Fibroblast of upper back skin (primary cell): ENCODE results near the gene LY6G5B.

Source experiments
- DNase-seq: peaks from one replicate; pipeline ENCODE4 v3.0.0-alpha.2; 2013

LY6G5B gene

DNA sequence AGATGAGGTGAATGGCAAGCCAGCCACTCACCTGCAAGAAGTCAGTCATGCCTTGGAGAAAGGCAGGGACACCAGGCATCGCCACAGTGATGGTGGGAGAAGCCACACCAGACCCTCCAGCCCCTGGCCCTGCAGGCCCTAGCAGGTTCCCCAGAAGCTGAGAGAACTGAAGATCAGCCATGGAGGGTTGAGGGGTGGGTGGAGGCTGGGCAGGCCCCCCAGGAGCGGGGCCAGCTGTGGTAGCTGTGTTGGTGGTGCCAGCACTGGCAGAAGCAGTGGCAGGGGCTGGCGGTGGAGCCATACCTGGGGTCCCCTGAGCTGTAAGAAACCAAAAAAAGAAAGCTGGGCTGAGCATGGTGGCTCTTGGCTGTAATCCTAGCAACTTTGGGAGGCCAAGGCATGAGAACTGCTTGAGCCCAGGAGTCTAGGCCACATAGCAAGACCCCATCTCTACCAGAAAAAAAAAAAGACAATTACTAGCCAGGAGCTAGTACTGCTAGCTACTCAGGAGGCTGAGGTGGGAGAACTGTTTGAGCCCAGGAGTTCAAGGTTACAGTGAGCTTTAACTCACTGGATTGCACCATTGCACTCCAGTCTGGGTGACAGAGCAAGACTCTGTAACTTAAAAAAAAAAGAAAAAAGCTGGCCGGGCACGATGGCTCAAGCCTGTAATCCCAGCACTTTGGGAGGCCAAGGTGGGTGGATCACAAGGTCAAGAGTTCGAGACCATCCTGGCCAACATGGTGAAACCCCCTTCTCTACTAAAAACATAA lies 26.8 kb upstream of the LY6G5B start:
- DNase-seq = no peak

DNA sequence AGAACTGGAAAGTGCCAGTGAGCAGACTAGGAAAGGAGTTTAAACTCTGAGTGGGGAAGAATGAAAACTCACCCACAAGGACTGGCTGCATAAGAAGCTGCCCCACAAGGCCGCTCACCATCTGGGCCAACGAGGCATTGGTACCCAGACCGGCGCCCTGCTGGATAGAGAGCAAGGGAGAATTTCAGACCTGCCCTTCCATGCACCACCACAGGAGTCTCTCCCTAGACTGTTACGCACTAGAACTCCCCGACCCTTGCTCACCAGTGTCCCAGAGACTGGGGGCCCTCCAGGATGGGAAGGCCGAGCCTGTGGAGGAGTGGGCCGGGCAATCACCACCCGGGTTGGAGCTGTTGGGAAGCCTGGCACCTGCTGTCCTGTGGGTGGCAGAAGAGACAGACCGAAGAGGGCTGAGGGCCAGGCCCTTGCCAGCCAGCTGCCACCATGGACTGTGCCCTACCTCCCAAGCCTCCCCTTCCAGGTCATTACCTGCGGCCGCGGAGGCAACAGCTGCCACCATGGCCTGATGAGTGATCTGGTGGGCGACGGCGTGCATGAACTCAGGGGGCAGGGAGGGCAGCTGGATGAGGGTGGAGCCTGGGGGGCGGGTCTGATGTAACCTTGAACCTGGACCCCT lies 25.8 kb upstream of the LY6G5B start:
- DNase-seq = no peak

DNA sequence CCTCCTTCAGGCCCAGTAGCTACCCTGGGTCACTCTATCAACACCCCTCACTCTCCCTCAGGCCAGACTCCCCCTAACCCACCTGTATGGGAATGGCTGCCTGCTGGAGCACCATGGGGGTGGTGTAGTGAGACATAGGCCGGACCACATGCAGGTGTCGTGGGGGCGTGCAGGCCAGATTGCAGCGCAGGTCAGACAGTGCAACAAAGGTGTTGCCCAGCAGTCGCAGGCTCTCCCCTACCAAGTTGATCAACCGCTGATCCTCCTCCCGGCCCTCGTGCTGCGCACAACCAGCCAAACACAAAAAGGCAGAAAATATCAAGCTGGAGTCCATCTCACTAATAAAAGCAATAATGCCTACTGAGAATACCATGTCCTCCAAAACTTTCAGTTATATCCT lies 24.5 kb upstream of the LY6G5B start:
- DNase-seq = no peak

DNA sequence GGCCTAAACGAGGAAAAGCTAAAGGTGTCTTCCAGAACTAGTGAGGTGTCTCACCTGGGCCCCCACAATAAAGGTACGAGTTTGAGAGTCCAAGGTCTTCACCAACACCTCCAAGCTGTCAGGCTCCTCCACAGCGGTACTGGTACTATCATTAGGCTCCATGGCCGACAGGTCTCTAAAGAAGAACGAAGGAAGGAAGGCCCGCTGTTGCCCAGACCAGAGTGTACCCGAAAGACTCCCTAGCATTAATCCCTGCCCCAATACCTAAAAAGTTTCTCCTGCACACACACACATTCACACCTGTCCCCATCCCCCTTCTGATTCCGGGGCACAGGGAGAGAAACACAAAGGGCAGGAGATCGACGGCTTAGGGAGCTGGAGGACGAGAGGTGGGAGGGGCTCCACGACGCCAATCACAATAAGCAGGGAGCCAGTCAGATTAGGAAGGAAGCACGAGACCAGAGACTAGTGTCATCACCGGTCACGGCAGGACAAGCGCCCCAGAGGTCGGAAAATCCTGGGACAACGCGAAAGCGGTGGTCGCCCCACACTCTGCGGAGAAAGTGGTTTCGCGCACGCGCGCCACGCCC lies 18.1 kb upstream of the LY6G5B start:
- DNase-seq = peak; percentile 57

DNA sequence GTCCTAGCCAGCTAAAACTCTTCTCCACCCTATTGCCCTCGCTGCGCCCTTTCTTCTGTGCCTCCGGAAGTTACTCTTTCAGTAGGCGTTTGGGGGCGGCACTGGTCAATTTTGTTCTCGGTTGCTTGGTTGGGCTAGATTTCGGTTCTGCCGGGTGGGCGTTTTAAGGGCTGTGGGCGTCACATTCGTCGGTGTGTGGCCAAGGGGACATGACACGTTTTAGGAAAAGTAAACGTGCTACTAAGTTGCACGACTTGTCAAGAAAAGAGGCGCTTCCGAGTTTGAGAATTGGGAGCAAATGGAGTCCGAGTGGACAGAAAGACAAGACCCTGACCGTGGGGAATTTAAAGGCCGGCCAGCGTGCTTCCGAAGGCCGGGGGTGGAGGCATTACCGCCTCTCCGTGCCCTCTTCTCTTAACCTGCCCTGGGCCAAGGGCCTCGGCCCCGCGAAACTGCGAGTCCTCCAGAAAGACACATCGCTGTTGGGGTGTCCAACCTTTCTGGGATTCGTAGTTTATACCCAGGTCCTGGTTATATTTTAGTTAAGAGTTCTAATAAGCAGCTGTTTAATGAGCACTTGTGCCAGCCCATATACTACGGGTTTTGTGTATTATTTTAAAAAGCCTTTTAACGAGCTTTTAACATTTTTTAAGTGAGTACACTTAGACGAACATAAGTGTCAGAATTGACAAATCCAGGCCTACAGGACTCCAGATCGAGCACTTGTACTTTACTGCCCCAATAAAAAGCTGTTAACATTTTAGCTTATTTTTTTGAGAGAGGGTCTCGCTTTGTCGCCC lies 16.7 kb upstream of the LY6G5B start:
- DNase-seq = peak; percentile 93

DNA sequence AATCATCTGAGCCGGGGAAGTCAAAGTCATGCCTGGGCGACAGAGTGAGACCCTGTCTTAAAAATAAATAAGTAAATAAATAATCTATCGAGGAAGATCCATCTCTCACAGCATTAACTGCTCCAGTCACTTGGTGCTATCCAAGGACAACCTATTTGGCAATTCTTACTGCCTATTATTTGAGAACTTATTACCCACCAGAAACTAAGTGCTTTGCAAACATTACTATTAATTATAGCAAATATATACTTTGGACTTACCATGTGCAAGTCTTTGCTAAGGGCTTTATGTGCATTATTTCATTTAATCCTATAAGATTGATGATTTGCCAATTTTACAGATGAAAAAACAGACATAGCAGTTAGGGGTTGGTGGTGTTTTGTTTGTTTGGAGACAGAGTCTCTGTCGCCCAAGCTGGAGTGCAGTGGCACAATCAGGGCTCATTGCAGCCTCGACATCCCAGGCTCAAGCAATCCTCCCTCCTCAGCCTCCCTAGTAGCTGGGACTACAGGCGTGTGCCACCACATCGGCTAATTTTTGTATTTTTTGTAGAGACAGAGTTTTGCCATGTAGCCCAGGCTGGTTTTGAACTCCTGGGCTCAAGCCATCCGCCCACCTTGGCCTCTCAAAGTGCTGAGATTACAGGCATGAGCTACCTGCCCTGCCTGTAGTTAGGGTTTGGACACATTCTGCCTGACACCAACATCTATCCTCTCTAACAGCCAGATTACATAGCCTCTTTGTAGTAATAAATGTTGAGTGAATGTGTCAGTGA lies 15.0 kb upstream of the LY6G5B start:
- no peak for DNase-seq

DNA sequence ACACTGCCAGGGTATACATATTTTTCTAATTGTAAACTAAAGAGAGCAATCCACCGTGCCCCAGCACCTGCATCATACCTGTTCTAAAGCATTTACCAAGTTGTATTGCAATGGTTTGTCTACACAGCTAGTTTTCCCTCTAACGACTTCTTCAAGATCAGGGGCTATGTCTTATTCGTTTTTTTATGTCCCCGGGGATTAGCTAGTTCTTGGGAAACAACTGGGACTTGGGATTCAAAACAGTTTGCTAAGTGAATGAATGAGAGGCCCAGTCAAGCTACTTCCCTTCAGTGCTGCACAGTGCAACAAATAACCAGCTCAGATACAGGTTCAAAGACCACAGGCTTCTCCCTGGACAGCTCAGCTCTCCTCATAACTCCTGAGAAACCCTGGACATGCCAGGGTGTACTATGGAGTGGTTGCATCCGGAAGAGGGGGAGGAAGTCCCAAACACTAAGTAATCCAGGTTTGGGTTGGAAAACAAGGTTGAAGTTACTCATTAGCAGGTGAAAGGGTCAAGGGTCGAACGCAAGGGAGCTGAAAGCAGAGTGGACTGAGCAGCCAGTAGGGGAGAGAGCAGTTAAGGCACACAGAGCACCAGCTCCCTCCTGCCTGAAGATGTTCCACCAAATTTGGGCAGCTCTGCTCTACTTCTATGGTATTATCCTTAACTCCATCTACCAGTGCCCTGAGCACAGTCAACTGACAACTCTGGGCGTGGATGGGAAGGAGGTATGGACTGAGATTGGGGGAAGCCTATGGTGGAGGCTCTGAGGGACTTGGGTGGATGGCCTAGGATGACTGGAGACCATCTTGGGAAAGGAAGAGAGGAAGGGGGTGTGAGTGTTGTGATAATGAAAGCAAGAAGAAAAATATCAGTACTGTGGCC lies 14.2 kb upstream of the LY6G5B start, which contains the start of gene APOM:
APOM (plus strand) TSS at position 546 of the 889 bp plus-strand sequence; CDS start at position 619, 73 bp downstream.
- no peak for DNase-seq

DNA sequence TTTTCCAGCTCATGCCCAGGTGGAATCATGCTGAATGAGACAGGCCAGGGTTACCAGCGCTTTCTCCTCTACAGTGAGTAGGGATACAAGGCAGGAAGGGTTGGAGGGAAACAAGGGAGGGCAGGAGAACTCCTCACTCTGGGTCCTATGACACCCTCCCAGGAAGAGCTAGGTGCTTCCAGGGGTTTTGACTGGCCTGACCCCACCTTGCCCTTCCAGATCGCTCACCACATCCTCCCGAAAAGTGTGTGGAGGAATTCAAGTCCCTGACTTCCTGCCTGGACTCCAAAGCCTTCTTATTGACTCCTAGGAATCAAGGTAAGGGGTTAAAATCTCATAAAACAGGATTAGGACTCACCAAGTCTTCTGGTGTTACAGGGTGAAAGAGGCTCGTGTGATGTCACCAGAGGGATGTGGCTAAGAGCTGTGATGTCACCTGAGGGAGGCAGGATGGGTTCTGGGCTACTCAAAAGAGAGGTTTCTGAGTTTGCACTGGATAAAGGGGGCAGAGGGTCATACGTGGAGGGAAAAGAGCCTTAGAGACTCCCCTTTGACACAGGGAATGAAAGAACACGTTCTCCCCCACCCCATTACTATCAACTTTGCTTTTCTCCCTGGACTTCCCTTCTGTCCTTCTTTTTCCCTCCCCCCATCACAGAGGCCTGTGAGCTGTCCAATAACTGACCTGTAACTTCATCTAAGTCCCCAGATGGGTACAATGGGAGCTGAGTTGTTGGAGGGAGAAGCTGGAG lies 12.2 kb upstream of the LY6G5B start:
- no peak for DNase-seq

DNA sequence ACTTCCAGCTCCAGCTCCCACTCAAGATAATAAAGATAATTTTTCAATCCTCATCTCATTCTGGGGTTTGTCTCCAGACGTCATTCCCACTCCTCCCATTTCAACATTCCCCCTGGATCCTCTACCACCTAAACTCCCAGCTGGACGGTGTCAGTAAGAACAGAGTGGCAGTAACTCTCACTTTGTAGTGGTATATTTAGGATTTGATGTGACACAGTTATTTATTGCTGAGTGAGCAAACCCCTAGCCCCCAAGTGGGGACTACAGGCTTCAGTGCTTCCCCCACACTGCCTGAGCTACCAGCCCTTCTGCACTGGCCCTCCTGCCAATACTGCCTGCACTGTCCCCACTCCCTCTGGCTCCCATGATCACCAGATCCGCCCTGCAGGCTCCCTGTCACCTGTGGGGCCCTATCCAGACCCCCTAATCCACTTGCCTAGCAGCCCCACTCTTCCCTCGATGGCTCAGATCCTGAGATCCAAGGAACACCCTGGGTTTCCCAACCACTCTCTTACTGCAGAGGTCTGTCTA lies 11.6 kb upstream of the LY6G5B start:
- no peak for DNase-seq

DNA sequence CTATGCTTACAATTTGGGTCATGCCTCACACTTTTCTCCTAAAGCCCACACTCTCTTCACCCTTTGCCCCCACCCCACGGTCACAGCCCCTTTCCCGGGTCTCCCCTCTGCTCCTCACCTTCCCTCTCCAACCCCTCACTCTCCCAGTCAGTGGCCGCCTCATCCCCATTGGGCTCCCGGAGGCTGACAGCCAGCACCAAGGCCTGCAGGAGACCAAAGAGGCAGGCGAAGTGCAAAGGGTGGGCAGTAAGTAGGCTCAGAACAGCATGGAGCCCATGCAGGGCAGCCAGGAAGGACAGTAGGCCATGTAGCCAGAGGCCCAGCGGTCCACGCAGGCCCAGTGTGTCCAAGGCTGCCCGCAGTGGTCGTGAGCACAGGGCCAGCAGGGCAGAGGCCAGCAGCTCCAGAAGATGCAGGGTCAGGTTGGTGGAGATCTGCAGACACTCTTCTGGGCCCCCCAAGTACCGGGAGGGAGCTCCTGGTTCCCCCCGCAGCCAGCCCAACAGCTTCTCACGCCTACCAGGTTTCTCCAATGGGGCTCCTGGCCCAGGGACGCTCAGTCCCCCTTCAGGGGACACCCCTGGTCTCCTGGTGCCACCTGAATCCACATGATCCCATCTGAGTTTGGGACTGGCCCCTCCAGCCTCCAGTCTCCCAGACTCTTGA lies 10.7 kb upstream of the LY6G5B start:
- DNase-seq = no peak

DNA sequence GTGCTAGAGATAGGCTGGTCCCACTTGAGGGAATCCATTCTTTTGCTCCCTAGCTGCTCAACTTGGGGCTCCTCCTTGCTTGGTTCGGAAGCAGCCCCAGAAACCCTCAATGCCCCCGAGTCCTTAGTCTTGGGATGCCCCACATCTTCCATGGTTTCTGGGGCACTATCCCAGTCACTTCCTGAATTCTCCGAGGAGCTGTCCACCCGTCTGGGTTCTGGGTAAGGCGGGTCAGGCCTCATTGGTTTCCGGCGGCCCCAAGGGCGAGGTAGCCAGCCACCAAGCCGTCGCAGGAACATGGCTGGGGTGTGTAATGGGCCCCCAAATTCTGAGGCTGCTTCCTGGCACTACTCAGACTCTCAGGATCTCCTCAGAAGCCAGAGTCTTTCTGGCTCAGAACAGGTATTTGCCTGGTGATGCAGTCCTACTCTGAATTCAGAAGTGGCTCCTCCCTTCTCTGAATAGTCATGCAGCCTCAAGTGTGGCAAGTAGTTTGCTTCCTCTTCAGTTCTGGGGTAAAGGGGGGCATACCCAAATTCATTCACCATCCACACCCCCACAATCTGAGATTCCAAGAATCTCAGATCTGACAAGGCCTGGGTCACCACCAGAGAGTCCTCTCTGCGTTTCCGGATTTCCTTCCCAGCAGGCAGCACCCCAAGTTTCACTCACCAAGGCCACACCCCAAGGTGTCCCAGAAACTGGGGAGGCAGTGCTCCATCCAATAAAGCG lies 10.0 kb upstream of the LY6G5B start:
- DNase-seq = no peak

DNA sequence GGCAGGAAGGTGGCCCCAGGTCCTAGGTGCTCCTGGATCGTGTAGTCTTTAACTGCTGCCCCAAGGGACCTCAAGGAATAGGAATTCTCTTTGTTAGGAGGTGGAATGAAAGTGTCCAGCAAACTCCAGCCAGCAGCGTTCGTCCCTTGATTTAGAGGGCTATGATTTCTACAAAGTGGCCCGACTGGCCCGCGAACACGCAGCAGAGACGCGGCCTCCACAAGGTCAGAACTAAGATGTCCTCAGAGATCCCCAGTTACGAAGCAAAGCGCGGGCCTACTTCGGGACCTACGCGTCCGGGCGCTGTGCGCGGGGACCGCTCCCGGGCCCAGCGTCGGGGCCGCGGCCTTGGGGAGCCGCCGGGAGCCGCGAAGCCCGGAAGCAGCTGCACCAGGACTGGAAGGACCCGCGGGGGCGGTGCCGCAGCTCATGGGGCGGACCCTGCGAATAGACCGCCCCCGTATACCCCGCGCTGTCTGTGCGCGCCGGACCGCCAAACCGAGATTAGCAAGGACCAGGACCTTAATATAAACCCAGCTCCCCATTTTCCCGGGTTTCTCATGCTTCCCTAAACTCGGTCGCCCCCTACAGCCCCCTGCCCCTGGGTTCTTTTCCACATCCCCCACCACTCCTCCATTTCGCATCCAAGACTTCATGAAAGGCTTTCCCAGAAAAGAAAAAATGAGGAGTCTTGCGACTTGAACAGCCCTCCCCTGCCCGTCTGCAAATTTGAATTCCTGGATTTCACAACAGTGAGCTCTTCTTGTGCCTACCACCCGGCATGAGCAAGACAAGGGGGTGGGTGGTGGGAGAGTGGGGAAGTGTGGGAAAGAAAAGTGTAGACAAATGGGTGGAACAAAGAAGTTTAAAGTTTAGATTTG lies 9.2 kb upstream of the LY6G5B start, which contains the start of gene C6orf47:
C6orf47 (minus strand) TSS at position 398 of the 881 bp plus-strand sequence. CDS start 831 bp downstream, outside the sequence.
- DNase-seq = peak; percentile 76

DNA sequence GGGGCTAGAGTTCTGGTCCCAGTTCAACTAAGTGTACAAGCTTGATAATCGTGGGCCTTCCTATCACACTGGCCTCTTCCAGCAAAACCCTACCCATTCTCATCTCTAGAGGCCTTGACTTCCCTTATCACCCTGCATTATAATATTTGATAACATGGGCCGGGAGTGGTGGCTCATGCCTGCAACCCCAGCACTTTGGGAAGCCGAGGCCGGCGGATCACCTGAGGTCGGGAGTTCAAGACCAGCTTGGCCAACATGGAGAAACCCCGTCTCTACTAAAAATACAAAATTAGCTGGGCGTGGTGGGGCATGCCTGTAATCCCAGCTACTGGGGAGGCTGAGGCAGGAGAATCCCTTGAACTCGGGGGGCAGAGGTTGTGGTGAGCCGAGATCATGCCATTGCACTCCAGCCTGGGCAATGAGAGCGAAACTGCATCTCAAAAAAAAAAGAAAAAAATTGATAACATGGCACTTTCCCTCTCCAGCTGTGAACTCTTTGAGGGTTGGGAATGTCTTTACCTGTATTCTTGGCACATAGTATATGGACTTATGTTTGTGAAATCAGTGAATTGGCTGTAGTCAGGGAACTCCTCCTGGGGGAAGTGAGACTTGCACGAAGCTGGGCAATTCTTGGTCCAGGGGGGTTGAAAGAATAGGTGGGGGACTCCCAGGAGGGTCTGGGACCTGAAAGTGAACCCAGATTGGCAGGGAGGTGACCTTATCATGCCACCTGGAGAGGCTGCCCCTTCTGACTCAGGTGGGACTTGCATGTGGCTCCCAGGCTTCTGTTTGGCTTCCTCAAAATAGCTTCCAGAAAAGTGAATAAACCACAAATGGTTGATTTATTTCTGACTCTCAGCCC lies 8.3 kb upstream of the LY6G5B start:
- no peak for DNase-seq

DNA sequence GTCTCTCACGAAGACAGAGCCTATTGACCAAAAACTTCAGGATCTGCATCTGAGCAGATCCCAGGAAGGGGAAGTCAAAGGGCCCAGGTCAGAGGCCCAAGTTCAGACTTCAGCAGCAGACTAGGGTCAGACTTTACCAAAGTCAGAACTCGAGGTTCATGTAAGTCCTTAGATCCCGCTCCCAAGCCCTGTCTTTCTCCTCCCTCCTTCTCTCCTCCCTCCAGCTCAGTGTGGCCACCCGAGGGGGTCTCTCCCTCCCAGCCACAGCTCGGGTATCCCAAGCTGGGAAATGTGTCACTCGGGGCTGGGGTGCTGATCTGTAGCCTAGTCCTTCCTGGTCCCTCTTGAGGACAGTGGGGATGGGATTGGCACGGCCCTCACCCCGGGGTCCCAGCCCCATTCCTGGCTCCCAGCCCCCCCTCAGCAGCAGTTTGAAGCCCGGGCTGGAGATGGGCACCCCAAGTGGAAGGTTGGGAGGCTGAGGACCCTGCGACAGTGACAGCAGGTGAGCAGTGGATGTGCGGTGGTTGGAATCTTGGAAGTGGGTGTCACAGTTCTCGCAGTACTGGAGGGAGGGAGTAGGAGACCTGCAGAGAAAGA lies 7.6 kb upstream of the LY6G5B start:
- DNase-seq = no peak

DNA sequence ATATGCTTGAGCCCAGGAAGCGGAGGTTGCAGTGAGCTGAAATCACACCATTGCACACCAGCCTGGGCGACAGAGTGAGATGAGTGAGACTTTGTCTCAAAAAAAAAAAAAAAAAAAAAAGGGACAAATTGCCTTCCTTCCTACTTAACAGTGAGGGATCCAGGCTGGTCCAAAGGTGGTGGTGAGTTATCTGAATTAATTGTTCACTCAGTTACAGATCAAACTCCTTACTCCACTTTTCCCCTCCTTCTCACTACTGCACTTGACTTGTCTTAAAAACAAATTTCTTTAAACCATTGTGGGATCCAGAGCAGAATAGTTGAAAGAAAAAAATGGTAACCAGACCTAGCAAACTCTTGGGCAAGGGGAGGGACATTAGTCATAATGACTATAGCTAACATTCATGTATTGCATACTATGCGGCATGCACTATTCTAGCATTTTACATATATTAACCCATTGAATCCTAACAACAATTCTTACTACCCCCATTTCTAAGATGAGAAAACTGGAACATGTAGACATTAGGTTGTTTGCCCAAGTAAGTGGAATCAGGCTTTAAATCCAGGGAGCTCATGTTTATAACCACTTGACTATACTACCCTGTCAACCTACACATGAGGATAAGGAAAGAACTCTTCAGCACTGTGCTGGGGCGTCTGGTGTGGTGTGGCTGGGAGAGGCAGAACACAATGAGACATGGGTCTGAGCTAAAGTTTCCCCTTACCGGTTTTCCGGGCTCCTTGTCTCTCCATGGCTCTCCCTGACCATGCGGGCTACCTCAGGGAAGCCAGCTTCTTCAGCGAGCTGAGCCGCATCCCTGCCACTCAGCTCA lies 6.4 kb upstream of the LY6G5B start:
- peak; percentile 41 for DNase-seq
